Keratinocyte (primary cell): ENCODE measurements around the gene RTP3.

ENCODE experiments used
- CTCF ChIP-seq, 3 experiments: IDR thresholded peaks in 1 of 3; conservative IDR thresholded peaks in 1 of 3; optimal IDR thresholded peaks in 1 of 3; 2 replicates in 2 of 3; 3 replicates in 1 of 3; pipeline versions ENCODE3 to v1.5.1; 2011; ENCODE audit warnings: low read length in 3 of 3, mild to moderate bottlenecking in 3 of 3, moderate library complexity in 2 of 3, control low read depth in 1 of 3, inconsistent platforms in 1 of 3; ENCODE audit not compliant: insufficient read depth in 2 of 3; ENCODE audit errors: extremely low read depth in 1 of 3
- EZH2 ChIP-seq: IDR thresholded peaks from one replicate; pipeline ENCODE4 v1.6.1; 2012; ENCODE audit warnings: inconsistent platforms, mild to moderate bottlenecking, low read length, moderate library complexity

GRCh38 chr3:46484388-46484787 is 13.4 kb upstream of the RTP3 start:
- no peak for TF ChIP-seq CTCF (optimal IDR thresholded peaks at IDR 0.05 in 1 of 3, IDR thresholded peaks at IDR 0.05 in 1 of 3, conservative IDR thresholded peaks at IDR 0.05 in 1 of 3; ENCODE audit: extremely low read depth in 1 of 3, insufficient read depth in 2 of 3, low read length in 3 of 3)
- no peak for TF ChIP-seq EZH2
